SW 1271 (cell line): Measurements from ENCODE around the gene ENSA.
"Not testable (repeated sequence)": the region's sequence is repeated elsewhere in the genome, so short reads cannot be mapped to it uniquely, and the experiment has no call there.

Source experiments
- DNase-seq, 2 experiments: peaks; one replicate each; lab custom pipeline; 2025; lab: John Stamatoyannopoulos, UW

The ENSA gene

GRCh38 chr1:150621497-150622302, 7.7 kb downstream of the ENSA start:
- no peak for DNase-seq

GRCh38 chr1:150620919-150621318, 8.5 kb downstream of the ENSA start:
- no peak for DNase-seq

GRCh38 chr1:150619576-150620509, 9.6 kb downstream of the ENSA start:
- peak in 1 of 2 experiments; percentile 76 for DNase-seq

GRCh38 chr1:150615346-150616201, 13.8 kb downstream of the ENSA start:
- DNase-seq, result no peak

- DNase-seq, result peak; percentile 72 to 90
Measured at GRCh38 chr1:150613061-150613920, 16.1 kb downstream of the ENSA start.

GRCh38 chr1:150612014-150612345, 17.4 kb downstream of the ENSA start:
- DNase-seq, result no peak

- no peak for DNase-seq
Measured at GRCh38 chr1:150610576-150610975, 18.8 kb downstream of the ENSA start.

- DNase-seq, result no peak
Measured at GRCh38 chr1:150609732-150610131, 19.7 kb downstream of the ENSA start.

GRCh38 chr1:150606463-150607142, 22.8 kb downstream of the ENSA start:
- DNase-seq, result no peak

- not testable (repeated sequence) for DNase-seq
Measured at GRCh38 chr1:150605451-150605731, 24.0 kb downstream of the ENSA start.

GRCh38 chr1:150604226-150604588, 25.2 kb downstream of the ENSA start:
- no peak for DNase-seq

GRCh38 chr1:150603711-150604110, 25.7 kb downstream of the ENSA start:
- no peak for DNase-seq

- not testable (repeated sequence) for DNase-seq
Measured at GRCh38 chr1:150602372-150602771, 27.0 kb downstream of the ENSA start.

- no peak for DNase-seq
Measured at GRCh38 chr1:150601540-150601939, 27.9 kb downstream of the ENSA start.

GRCh38 chr1:150598346-150598745, 31.1 kb downstream of the ENSA start:
- DNase-seq, result not testable (repeated sequence)

- no peak for DNase-seq
Measured at GRCh38 chr1:150596976-150597375, 32.4 kb downstream of the ENSA start.

GRCh38 chr1:150596095-150596892, 33.1 kb downstream of the ENSA start:
- DNase-seq, result no peak

- no peak for DNase-seq
Measured at GRCh38 chr1:150582371-150582770, 47.0 kb downstream of the ENSA start.

- not testable (repeated sequence) for DNase-seq
Measured at GRCh38 chr1:150581962-150582361, 47.5 kb downstream of the ENSA start.

GRCh38 chr1:150581437-150581836, 48.0 kb downstream of the ENSA start:
- not testable (repeated sequence) for DNase-seq
